Astrocyte (in vitro differentiated cells and primary cell): ENCODE data around the gene PAPSS1.

Experiments used
- CTCF ChIP-seq: IDR thresholded peaks from 2 replicates; pipeline ENCODE4 v1.5.1; 2011; ENCODE audit warnings: low read depth, mild to moderate bottlenecking, inconsistent platforms, low read length, moderate library complexity; ENCODE audit not compliant: insufficient read depth
- EZH2 ChIP-seq: IDR thresholded peaks from 2 replicates; pipeline ENCODE4 v1.6.1; 2012; ENCODE audit warnings: mild to moderate bottlenecking, low read length, inconsistent platforms; ENCODE audit not compliant: insufficient read depth

GRCh38 chr4:107708225-107708624 is 11.8 kb downstream of the PAPSS1 start:
- TF ChIP-seq CTCF = no peak
- TF ChIP-seq EZH2 = no peak
